H1 (cell line): ENCODE data around the gene CES4A. TPM values are rescaled to one million over a fixed set of nuclear protein-coding genes. Genes with fewer than 3 reads are reported as not detected.

Experiments used
- CTCF ChIA-PET: fragments of 300-600 bp; sonication (Branson Sonifier 250); formaldehyde crosslinking; loops from one replicate; lab custom pipeline; 2021; ENCODE audit not compliant: partially characterized antibody; lab: Charles Lee
- POLR2A ChIA-PET: fragments of 300-600 bp; sonication (Branson Sonifier 250); formaldehyde crosslinking; loops from one replicate; lab custom pipeline; 2021; ENCODE audit warnings: inconsistent platforms; ENCODE audit not compliant: partially characterized antibody; lab: Charles Lee
- DNase-seq, 2 experiments: peaks; one replicate each; pipeline versions ENCODE4 v3.0.0 to v3.0.0-alpha.2; 2010 to 2022; ENCODE audit warnings: low spot score in 2 of 2, low read depth in 1 of 2, mixed read lengths in 1 of 2
- FAIRE-seq: peaks from 2 replicates; lab custom pipeline; 2011; peaks lifted over from hg19 to GRCh38; lab: Jason Lieb, UNC
- H2AFZ ChIP-seq: 2 replicates; pipeline ENCODE4 v1.8.1; 2012; ENCODE audit warnings: low read length, inconsistent platforms
- H2AK5ac ChIP-seq: 2 replicates; pipeline ENCODE4 v1.6.1; 2013; ENCODE audit warnings: low read depth, low read length
- H2BK120ac ChIP-seq: replicated peaks from 2 replicates; pipeline ENCODE3; 2013; ENCODE audit warnings: low read depth, low read length, inconsistent platforms
- H2BK12ac ChIP-seq: 2 replicates; pipeline ENCODE4 v1.6.1; 2013; ENCODE audit warnings: low read depth, low read length
- H2BK15ac ChIP-seq: 2 replicates; pipeline ENCODE4 v1.6.1; 2013; ENCODE audit warnings: low read length
- H2BK20ac ChIP-seq: 2 replicates; pipeline ENCODE4 v1.6.1; 2013; ENCODE audit warnings: low read length
- H2BK5ac ChIP-seq: 2 replicates; pipeline ENCODE4 v1.6.1; 2013; ENCODE audit warnings: low read depth, low read length
- H3K14ac ChIP-seq: 2 replicates; pipeline ENCODE4 v1.6.1; 2013; ENCODE audit warnings: inconsistent platforms; ENCODE audit not compliant: insufficient read length
- H3K18ac ChIP-seq: 2 replicates; pipeline ENCODE4 v1.6.1; 2013; ENCODE audit warnings: low read length; ENCODE audit errors: extremely low read depth
- H3K23ac ChIP-seq: 2 replicates; pipeline ENCODE4 v1.6.1; 2013; ENCODE audit warnings: inconsistent platforms; ENCODE audit not compliant: insufficient read length
- H3K23me2 ChIP-seq: 2 replicates; pipeline ENCODE4 v1.6.1; 2013; ENCODE audit warnings: low read depth, low read length
- H3K27ac ChIP-seq: 2 replicates; pipeline ENCODE4 v1.6.1; 2011; ENCODE audit warnings: low read depth, low read length, inconsistent platforms
- H3K27me3 ChIP-seq, 4 experiments: replicated peaks in 1 of 4; 1 replicate in 1 of 4; 2 replicates in 3 of 4; pipeline versions ENCODE4 v1.6.1 to v1.8.1; 2011 to 2013; ENCODE audit warnings: low read length in 3 of 4, mild to moderate bottlenecking in 3 of 4, inconsistent platforms in 2 of 4, mixed read lengths in 2 of 4, moderate library complexity in 1 of 4; ENCODE audit not compliant: control insufficient read depth in 3 of 4, insufficient read depth in 3 of 4; ENCODE audit errors: extremely low read depth in 1 of 4
- H3K36me3 ChIP-seq, 4 experiments: 2 replicates each; pipeline versions ENCODE4 v1.6.1 to v1.8.1; 2011 to 2013; ENCODE audit warnings: mild to moderate bottlenecking in 4 of 4, low read length in 3 of 4, moderate library complexity in 2 of 4, control low read depth in 1 of 4, inconsistent platforms in 1 of 4; ENCODE audit not compliant: insufficient read depth in 4 of 4, control insufficient read depth in 2 of 4
- H3K4ac ChIP-seq: replicated peaks from 2 replicates; pipeline ENCODE3; 2013; ENCODE audit warnings: low read length, low read depth, mixed read lengths, inconsistent platforms; ENCODE audit not compliant: insufficient read length
- H3K4me1 ChIP-seq, 4 experiments: replicated peaks in 1 of 4; 1 replicate in 1 of 4; 2 replicates in 3 of 4; pipeline versions ENCODE4 v1.6.1 to v1.8.1; 2011 to 2013; ENCODE audit warnings: low read length in 3 of 4, inconsistent platforms in 2 of 4, mixed read lengths in 1 of 4; ENCODE audit not compliant: insufficient read depth in 4 of 4, control insufficient read depth in 3 of 4
- H3K4me2 ChIP-seq, 2 experiments: 2 replicates each; pipeline versions ENCODE4 v1.6.1 to v1.8.1; 2011 to 2013; ENCODE audit warnings: low read depth in 2 of 2, low read length in 2 of 2, control low read depth in 1 of 2, inconsistent platforms in 1 of 2, mild to moderate bottlenecking in 1 of 2; ENCODE audit not compliant: insufficient read depth in 1 of 2
- H3K4me3 ChIP-seq, 4 experiments: fragments of 200-600, 300-600 bp in 1 of 4; sonication (generic), shearing (Covaris generic), sonication (Bioruptor Twin) in 1 of 4; 2 replicates each; pipeline versions ENCODE4 v1.5.1 to v1.8.1; 2011 to 2016; ENCODE audit warnings: low read length in 4 of 4, low read depth in 3 of 4, control low read depth in 2 of 4, inconsistent platforms in 2 of 4, mild to moderate bottlenecking in 2 of 4, mixed read lengths in 1 of 4, moderate library complexity in 1 of 4; ENCODE audit not compliant: insufficient read depth in 2 of 4; ENCODE audit errors: extremely low read depth in 1 of 4
- H3K56ac ChIP-seq: replicated peaks from 2 replicates; pipeline ENCODE3; 2013; ENCODE audit warnings: low read depth, mild to moderate bottlenecking, mixed read lengths, low read length, inconsistent platforms; ENCODE audit not compliant: insufficient read length
- H3K79me1 ChIP-seq: 2 replicates; pipeline ENCODE4 v1.6.1; 2013; ENCODE audit warnings: low read depth, low read length, control low read depth
- H3K79me2 ChIP-seq, 2 experiments: 2 replicates each; pipeline versions ENCODE4 v1.6.1 to v1.8.1; 2012 to 2013; ENCODE audit warnings: low read length in 2 of 2, mild to moderate bottlenecking in 2 of 2, inconsistent platforms in 1 of 2; ENCODE audit not compliant: insufficient read depth in 2 of 2, control insufficient read depth in 1 of 2
- H3K9ac ChIP-seq, 4 experiments: replicated peaks in 1 of 4; 1 replicate in 1 of 4; 2 replicates in 3 of 4; pipeline versions ENCODE4 v1.6.1 to v1.8.1; 2011 to 2013; ENCODE audit warnings: low read depth in 3 of 4, low read length in 3 of 4, control low read depth in 2 of 4, mild to moderate bottlenecking in 2 of 4, moderate library complexity in 2 of 4, inconsistent platforms in 1 of 4; ENCODE audit errors: extremely low read depth in 1 of 4
- H3K9me3 ChIP-seq, 2 experiments: 2 replicates each; pipeline versions ENCODE4 v1.6.1 to v1.8.1; 2012 to 2013; ENCODE audit warnings: mild to moderate bottlenecking in 2 of 2, moderate library complexity in 2 of 2, control low read depth in 1 of 2, inconsistent platforms in 1 of 2, low read depth in 1 of 2, low read length in 1 of 2, mixed read lengths in 1 of 2; ENCODE audit not compliant: insufficient read depth in 2 of 2
- H4K20me1 ChIP-seq, 2 experiments: replicated peaks in 1 of 2; 2 replicates each; pipeline versions ENCODE3 to v1.8.1; 2011 to 2013; ENCODE audit warnings: inconsistent platforms in 2 of 2, low read length in 2 of 2, mild to moderate bottlenecking in 1 of 2; ENCODE audit not compliant: insufficient read depth in 2 of 2, control insufficient read depth in 1 of 2
- H4K5ac ChIP-seq: 2 replicates; pipeline ENCODE4 v1.6.1; 2013; ENCODE audit warnings: low read length, low read depth, mixed read lengths, inconsistent platforms; ENCODE audit not compliant: insufficient read length
- H4K8ac ChIP-seq: 2 replicates; pipeline ENCODE4 v1.8.0; 2013; ENCODE audit warnings: mild to moderate bottlenecking, moderate library complexity, low read length, inconsistent platforms; ENCODE audit not compliant: insufficient read depth; ENCODE audit errors: extremely low read depth
- H4K91ac ChIP-seq: replicated peaks from 2 replicates; pipeline ENCODE3; 2013; ENCODE audit warnings: low read length, mixed read lengths, inconsistent platforms; ENCODE audit not compliant: insufficient read length
- CHD1 ChIP-seq: IDR thresholded peaks from 2 replicates; pipeline ENCODE4 v1.6.1; 2012; ENCODE audit warnings: low read depth, low read length, improper control_type of control experiment
- CHD2 ChIP-seq: IDR thresholded peaks from 2 replicates; pipeline ENCODE4 v1.6.1; 2012; ENCODE audit warnings: low read length, improper control_type of control experiment
- EGR1 ChIP-seq: IDR thresholded peaks from 2 replicates; pipeline ENCODE4 v1.6.1; 2011; ENCODE audit warnings: low read depth, low read length, borderline replicate concordance
- EP300 ChIP-seq, 2 experiments: IDR thresholded peaks; 1 replicate in 1 of 2; 2 replicates in 1 of 2; pipeline ENCODE4 v1.6.1; 2011 to 2012; ENCODE audit warnings: low read depth in 2 of 2, low read length in 2 of 2, mild to moderate bottlenecking in 2 of 2, borderline replicate concordance in 1 of 2, inconsistent platforms in 1 of 2, moderate library complexity in 1 of 2
- FOSL1 ChIP-seq: IDR thresholded peaks from 2 replicates; pipeline ENCODE4 v1.6.1; 2011; ENCODE audit warnings: mild to moderate bottlenecking, low read depth, low read length, moderate library complexity; ENCODE audit not compliant: insufficient read depth
- GABPA ChIP-seq: IDR thresholded peaks from 2 replicates; pipeline ENCODE4 v1.6.1; 2011; ENCODE audit warnings: mild to moderate bottlenecking, low read length, moderate library complexity, borderline replicate concordance; ENCODE audit not compliant: insufficient read depth
- JUN ChIP-seq: IDR thresholded peaks from 2 replicates; pipeline ENCODE4 v1.6.1; 2011; ENCODE audit warnings: low read depth, mild to moderate bottlenecking, improper control_type of control experiment, low read length
- NRF1 ChIP-seq: IDR thresholded peaks from 2 replicates; pipeline ENCODE4 v1.6.1; 2011; ENCODE audit warnings: mild to moderate bottlenecking, low read depth, low read length, improper control_type of control experiment
- POLR2A ChIP-seq, 2 experiments: IDR thresholded peaks; 1 replicate in 1 of 2; 2 replicates in 1 of 2; pipeline ENCODE4 v1.6.1; 2011; ENCODE audit warnings: low read depth in 2 of 2, low read length in 2 of 2, mild to moderate bottlenecking in 2 of 2; ENCODE audit errors: control extremely low read depth in 1 of 2
- RXRA ChIP-seq: IDR thresholded peaks from 2 replicates; pipeline ENCODE4 v1.6.1; 2011; ENCODE audit warnings: low read depth, mild to moderate bottlenecking, low read length, moderate library complexity; ENCODE audit not compliant: insufficient read depth
- SAP30 ChIP-seq: fragments of 300-600 bp; sonication (generic); IDR thresholded peaks from 2 replicates; pipeline ENCODE4 v1.7.1; 2012; ENCODE audit warnings: low read length, moderate library complexity, mild to moderate bottlenecking, inconsistent platforms; ENCODE audit not compliant: insufficient read depth, insufficient replicate concordance
- SP4 ChIP-seq: IDR thresholded peaks from 2 replicates; pipeline ENCODE4 v1.6.1; 2012; ENCODE audit warnings: low read length, inconsistent platforms
- TAF7 ChIP-seq: optimal IDR thresholded peaks from 2 replicates; pipeline ENCODE3; 2011; ENCODE audit warnings: low read depth, mild to moderate bottlenecking, inconsistent platforms, low read length, moderate library complexity, borderline replicate concordance
- WGBS, 2 experiments: shearing (Covaris generic) in 1 of 2; methylation state at CpG; one replicate each; pipeline versions ENCODE4 v1.1.6 to v1.1.7; 2013 to 2015; ENCODE audit warnings: low lambda C conversion rate in 2 of 2, mixed read lengths in 2 of 2, inconsistent platforms in 1 of 2, low coverage in 1 of 2, missing lambda C conversion rate in 1 of 2; ENCODE audit not compliant: insufficient replicate concordance in 2 of 2, insufficient coverage in 1 of 2, insufficient read length in 1 of 2; ENCODE audit errors: extremely low coverage in 1 of 2, missing lambda C conversion rate in 1 of 2; 5-methylcytosine and 5-hydroxymethylcytosine counted together
- polyA plus RNA-seq, 7 experiments: library from polyadenylated mRNA; depleted of rRNA in 3 of 7; stranded (reverse) in 5 of 7; unstranded in 2 of 7; fragments of >200 nt in 5 of 7; fragments of 200-250 nt in 2 of 7; gene quantifications; 1 replicate in 5 of 7; 2 replicates in 1 of 7; 4 replicates in 1 of 7; pipeline versions ENCODE4 v1.2.1 to v1.2.3, GENCODE V29; 2011 to 2013; ENCODE audit warnings: missing spikeins in 2 of 7, mixed read lengths in 2 of 7
- total RNA-seq: library from RNA; stranded (reverse); fragmentation: NEBNext Ultra II Directional; extraction: Animal tissue kit (Norgen Biotek cat#: 25700); gene quantifications from 2 replicates; pipeline ENCODE4 v1.2.1, GENCODE V29; 2021
- TF ChIP-seq, protein P1 (sequence below): IDR thresholded peaks from 2 replicates; pipeline ENCODE4 v1.6.1; 2011; ENCODE audit warnings: low read depth, mild to moderate bottlenecking, low read length; ENCODE audit not compliant: insufficient read depth

CES4A gene
- total and polyA plus RNA-seq, 2 of the 8 experiments (the other 6 are each of a cell fraction or from before 2014, with no cell fraction given), result 0.93 to 1.5 TPM

GRCh38 chr16:66972983-66973382 is 15.4 kb upstream of the CES4A start:
- H3K27ac ChIP-seq, result no peak overlapping the region
- H4K91ac ChIP-seq, result no peak overlapping the region
- DNase-seq (no peak), FAIRE-seq (no peak)
- no peak overlapping the region for H2BK120ac ChIP-seq
- H4K8ac ChIP-seq, result no peak overlapping the region
- H2BK20ac ChIP-seq, result no peak overlapping the region
- CTCF ChIA-PET, result interaction anchor here (1.0 to 10.2 kb wide), 8 partner anchors 11 to 185 kb away, joined by 3 to 130 read pairs (median 3); partner anchors contain the start of gene CES3
- no peaks in the 10 kb centered on the region for H3K9me3 ChIP-seq
- H4K5ac ChIP-seq, result no peak overlapping the region
- H3K79me1 ChIP-seq, result no peaks in the 10 kb centered on the region
- no peaks in the 10 kb centered on the region; a peak in 1 of 7 replicates for H3K4me1 ChIP-seq
- H2BK12ac ChIP-seq, result no peak overlapping the region
- no peak overlapping the region for H3K18ac ChIP-seq
- H2BK5ac ChIP-seq, result no peak overlapping the region
- H3K79me2 ChIP-seq, result no peaks in the 10 kb centered on the region
- H3K4me2 ChIP-seq, result no peak overlapping the region
- H3K4me3 ChIP-seq, result no peak overlapping the region
- no peak overlapping the region for H3K23ac ChIP-seq
- H3K27me3 ChIP-seq, result no peaks in the 10 kb centered on the region
- no peaks in the 10 kb centered on the region for H4K20me1 ChIP-seq
- no peak overlapping the region for H3K4ac ChIP-seq
- POLR2A ChIA-PET, result interaction anchor here (1.6 kb wide), 1 partner anchor 13 kb away, joined by 6 read pairs; the partner anchor contains the start of gene CES3
- no peak overlapping the region for H3K9ac ChIP-seq
- H3K56ac ChIP-seq, result no peak overlapping the region
- H3K14ac ChIP-seq, result no peak overlapping the region
- WGBS, 2 experiments, result 93% methylated on average over 9 of the region's 9 CpGs; no CpG with 5 or more reads in 1 of the 2 experiments
- no peaks in the 10 kb centered on the region for H3K36me3 ChIP-seq
- no peak overlapping the region for H2AFZ ChIP-seq
- no peak overlapping the region for H2BK15ac ChIP-seq
- no peak overlapping the region for H2AK5ac ChIP-seq
- H3K23me2 ChIP-seq, result no peaks in the 10 kb centered on the region
- TF ChIP-seq, protein P1, sequence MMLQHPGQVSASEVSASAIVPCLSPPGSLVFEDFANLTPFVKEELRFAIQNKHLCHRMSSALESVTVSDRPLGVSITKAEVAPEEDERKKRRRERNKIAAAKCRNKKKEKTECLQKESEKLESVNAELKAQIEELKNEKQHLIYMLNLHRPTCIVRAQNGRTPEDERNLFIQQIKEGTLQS, result no peak
- TF ChIP-seq SP4 (no peak), RXRA (no peak), JUN (no peak), TAF7 (no peak), NRF1 (no peak), GABPA (no peak), CHD2 (no peak), POLR2A (IDR thresholded peaks at IDR 0.05; ENCODE audit: control extremely low read depth in 1 of 2, low read depth in 2 of 2, low read length in 2 of 2) (no peak), FOSL1 (no peak), EP300 (IDR thresholded peaks at IDR 0.05; ENCODE audit: borderline replicate concordance in 1 of 2, low read depth in 2 of 2, low read length in 2 of 2) (no peak), CHD1 (no peak), EGR1 (no peak), SAP30 (no peak)
